NCI-H1105 treated with DMSO at 0.1 percent for 48 hours (cell line): ENCODE data around the gene MYO7B.

ENCODE experiments used
- DNase-seq: peaks from one replicate; lab custom pipeline; 2025; lab: John Stamatoyannopoulos, UW

The MYO7B gene

GRCh38 chr2:127626917-127627739 is 91.6 kb downstream of the MYO7B start:
- DNase-seq, result no peak

GRCh38 chr2:127627740-127628571 is 92.5 kb downstream of the MYO7B start:
- DNase-seq, result no peak

DNA sequence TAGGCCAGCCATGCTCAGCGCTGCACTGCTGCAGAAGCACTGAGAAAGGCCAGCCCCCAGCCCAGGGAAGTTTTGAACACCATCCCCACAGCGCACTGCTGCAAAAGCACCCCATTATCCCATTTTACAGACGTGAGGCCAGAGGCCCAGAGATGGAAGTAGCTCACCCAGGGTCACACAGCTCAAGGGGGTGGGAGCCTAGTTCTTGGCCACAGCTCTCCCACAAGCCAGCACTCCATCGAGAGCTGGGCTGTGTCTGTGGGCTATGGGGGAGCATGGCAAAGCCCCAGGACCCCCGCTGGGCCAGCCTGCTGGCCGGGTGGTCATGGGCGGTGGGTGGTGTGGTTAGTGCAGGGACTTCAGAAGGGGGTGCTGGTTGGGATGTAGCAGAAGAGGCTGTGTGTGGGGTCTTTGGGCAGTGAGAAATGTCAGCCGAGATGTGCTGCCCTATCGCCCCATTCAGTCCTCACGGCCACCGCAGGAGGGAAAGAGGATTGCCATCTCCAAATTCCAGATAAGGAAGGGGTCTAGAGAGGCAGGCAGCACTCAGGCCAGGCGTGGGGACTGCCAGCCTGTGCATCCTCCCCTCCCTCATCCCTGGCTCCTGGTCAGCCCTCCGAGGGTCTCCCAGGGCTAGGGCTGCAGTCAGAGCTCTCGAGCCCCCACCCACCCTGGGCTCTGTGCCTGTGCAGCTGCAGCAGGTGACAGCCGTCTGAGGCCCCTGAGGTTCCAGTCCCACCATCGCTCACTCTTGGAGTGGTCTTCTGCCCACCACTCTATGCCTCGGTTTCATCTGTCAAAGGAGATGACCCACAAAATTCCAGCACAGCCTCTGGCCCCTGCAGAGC is 93.5 kb downstream of the MYO7B start:
- no peak for DNase-seq

DNA sequence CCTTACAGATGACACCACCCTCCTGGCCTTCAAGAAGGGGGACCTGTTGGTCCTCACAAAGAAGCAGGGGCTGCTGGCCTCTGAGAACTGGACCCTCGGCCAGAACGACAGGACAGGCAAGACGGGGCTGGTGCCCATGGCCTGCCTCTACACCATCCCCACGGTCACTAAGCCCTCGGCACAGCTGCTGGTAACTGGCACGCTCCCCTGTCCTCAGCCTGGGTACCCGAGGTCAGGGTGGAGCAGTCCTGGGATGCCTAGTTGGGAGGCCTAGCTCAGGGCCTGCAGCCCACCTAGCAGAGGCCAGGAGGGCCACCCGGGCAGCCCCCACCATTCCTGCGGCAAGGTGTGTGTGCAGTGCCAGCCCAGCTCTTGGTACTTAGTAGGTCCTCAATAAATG is 94.2 kb downstream of the MYO7B start:
- no peak for DNase-seq

- no peak for DNase-seq
Measured at GRCh38 chr2:127630096-127630863, 94.8 kb downstream of the MYO7B start.

DNA sequence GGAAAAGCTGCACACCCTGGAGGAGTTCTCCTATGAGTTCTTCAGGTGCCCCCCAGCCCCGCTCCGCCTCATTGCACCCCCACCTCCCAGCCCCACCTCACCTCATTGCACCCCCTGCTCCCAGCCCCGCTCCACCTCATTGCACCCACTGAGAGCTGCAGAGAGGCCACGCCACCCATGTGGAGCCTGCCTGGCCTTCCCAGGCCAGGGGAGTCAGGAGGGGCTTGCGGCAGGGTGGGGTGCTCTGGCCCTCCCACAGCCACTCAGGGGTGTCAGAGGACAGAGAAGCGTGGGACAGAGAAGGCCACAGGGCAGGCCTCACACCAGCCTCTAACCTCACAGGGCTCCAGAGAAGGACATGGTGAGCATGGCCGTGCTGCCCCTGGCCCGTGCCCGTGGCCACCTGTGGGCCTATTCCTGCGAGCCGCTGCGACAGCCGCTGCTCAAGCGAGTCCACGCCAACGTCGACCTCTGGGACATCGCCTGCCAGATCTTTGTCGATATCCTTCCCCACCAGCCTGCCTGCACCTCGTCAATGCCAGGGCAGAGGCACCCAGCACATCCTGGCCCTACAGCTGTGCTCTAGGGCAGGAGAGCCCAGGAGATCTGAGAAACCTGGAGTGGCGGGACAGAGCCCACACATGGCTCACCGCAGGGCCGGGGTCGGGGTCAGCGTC is 95.5 kb downstream of the MYO7B start:
- DNase-seq, result no peak

DNA sequence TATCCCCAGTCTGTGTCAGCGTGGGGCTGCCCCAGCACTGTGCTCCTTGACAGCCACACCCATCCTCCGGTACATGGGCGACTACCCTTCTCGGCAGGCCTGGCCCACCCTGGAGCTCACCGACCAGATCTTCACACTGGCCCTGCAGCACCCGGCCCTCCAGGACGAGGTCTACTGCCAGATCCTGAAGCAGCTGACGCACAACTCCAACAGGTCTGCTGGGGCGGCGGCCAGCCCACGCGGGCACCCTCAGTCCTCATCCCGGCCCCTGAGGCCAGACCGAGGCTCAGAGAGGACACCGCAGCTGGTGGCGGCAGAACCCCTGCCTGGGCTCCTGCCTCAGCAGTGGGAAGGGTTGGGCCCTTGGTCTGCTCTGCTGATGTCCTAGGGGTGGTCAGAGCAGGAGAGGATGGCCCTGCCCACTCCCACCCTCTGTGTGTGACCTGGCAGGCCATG is 96.1 kb downstream of the MYO7B start:
- DNase-seq, result no peak

- no peak for DNase-seq
Measured at GRCh38 chr2:127631997-127632581, 96.6 kb downstream of the MYO7B start.

DNA sequence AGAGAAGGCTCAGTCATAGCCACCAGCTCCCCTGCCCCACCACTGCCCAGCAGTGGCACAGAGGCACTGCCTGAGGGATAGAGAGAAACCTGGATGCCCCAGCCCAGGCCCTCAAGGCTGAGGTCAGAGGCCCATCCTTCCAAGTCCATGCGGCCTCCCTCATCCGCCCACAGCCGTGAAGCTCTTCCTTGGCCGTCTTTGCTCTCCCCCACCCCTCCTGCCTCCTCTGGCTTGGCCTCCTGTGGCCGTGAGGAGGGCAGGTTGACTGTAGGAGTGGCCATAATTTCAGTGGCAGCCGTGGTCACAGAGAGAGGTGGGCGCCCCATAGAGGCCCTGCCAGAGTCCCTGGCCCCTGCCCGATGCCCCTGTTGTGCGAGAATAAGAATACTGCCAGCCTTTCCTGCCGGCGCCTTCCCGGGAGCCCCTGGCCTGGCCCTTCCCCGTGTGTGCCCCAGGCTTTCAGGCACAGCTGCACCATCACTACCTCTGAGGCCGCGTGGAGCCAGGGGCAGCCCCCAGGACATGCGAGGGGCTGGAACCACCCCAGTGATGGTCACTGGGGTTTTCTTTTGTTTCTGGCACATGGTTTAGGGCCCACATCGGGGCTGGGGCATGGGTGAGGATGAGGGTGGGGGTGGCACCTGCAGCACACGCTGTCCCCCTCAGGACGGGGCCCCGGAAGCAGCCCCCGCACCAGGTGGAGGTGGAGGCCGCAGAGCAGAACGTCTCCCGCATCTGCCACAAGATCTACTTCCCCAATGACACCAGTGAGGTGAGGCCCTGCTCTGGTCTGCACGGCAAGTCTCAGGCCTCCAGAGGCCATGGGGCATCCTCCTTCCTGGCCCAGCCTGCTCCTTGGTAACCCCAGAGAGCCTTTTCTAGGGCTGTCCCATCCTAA is 97.4 kb downstream of the MYO7B start:
- no peak for DNase-seq

DNA sequence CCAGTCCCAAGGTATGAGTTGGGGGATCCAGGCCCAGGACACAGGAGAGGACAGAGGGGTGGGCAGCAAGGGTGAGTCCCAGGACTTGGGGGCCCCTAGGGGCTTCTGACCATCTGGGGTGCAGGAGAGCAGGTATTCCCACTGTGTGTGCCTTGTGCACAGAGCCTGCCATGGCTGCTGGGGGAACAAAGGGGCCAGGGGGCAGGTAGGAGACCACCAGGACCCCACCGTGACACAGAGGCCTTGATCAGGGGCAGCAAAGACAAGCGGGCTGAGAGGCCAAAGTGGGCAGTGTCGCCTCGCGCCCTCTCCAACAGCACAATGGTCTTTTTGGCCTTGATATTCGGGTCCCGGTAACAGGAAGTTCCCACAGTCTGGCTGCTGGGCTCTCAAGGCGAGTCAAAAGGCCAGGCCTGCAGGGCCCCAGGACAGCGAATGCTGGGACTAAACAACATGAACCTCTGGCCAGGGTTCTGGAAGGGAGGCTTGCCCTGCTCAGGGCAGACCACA is 98.1 kb downstream of the MYO7B start:
- no peak for DNase-seq

DNA sequence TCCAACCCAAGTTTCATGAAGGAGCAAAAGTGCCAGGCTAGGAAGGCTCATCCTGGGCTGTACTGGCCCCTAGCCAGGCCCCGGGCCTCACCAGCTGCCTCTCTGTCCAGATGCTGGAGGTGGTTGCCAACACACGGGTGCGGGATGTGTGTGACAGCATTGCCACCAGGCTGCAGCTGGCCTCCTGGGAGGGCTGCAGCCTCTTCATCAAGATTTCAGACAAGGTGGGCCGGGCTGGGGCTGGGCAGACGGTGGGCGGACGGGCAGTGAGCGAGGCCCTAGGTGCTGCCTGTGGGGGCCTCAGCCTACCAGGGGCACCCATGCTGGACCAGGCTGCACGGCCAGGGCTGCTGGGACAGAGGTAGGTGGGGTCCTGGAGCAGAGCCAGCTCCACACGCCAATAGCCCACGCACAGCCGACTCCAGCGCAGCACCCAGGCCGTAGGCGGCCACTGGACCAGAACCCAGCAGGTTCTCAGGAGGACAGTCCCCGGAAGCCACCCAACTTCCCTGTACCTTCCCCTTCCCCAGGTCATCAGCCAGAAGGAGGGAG is 98.7 kb downstream of the MYO7B start:
- no peak for DNase-seq

GRCh38 chr2:127634626-127635379 is 99.3 kb downstream of the MYO7B start:
- DNase-seq, result no peak

GRCh38 chr2:127635380-127636237 is 100.1 kb downstream of the MYO7B start:
- no peak for DNase-seq

- no peak for DNase-seq
Measured at GRCh38 chr2:127636248-127637235, 101.1 kb downstream of the MYO7B start.

DNA sequence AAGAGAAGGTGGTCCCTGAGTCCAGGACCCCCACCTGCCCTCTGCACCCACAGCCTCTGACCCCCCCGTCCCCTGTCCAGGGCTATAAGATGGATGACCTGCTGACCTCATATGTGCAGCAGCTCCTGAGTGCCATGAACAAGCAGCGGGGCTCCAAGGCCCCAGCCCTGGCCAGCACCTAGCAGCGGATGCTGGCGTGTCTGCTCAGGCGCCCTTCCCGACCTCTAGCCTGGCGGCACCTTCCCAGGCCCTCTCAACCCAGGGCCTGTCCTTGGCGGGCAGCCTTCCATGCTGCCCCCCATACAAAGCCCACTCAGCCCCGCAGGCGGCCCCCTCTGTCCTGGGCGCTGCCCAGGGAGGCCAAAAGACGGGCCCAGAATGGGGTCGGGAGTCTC is 101.8 kb downstream of the MYO7B start:
- no peak for DNase-seq

DNA sequence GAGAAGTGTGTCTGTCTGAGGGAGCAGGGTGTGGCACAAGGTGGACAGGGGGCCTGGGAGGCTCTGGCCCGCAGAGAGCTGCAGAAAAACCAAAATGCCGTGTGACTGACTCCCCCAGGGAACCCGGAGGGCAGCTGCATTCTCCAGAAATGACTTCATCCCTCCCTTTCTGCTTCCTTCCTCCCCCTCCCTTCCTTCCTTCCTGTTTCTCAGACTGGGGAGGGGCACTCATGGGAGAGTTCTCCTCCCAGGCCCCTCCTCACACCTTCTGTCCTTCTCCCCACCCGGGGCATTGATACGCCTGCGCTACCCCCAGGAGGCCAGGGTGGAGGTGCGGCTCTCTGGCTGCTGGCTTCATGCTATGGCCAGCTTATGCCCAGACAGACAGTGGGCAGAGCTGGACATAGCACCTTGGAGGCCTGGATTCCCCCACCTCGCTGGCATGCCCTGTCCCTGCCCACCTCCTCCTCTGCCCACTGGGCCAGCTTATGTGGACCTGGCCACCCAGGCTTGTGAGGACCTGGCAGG is 102.3 kb downstream of the MYO7B start:
- DNase-seq, result no peak
